NT2/D1 (cell line): ENCODE data around the gene AHNAK2.
"Not testable (repeated sequence)": the region's sequence is repeated elsewhere in the genome, so short reads cannot be mapped to it uniquely, and the experiment has no call there.

Experiments used
- DNase-seq: peaks from one replicate; pipeline ENCODE4 v3.0.0-alpha.2; 2011; ENCODE audit warnings: low read depth, low spot score
- H3K27me3 ChIP-seq: 2 replicates; pipeline ENCODE4 v1.6.0; 2011; ENCODE audit warnings: mild to moderate bottlenecking; ENCODE audit not compliant: insufficient read length, insufficient read depth
- H3K36me3 ChIP-seq: 2 replicates; pipeline ENCODE4 v1.6.1; 2011; ENCODE audit warnings: mild to moderate bottlenecking, low read length, mixed read lengths; ENCODE audit not compliant: insufficient read depth, insufficient read length
- H3K4me1 ChIP-seq: 2 replicates; pipeline ENCODE4 v1.5.1; 2011; ENCODE audit not compliant: insufficient read depth, insufficient read length
- H3K4me3 ChIP-seq: 2 replicates; pipeline ENCODE4 v1.5.1; 2011; ENCODE audit warnings: low read depth; ENCODE audit not compliant: insufficient read length
- H3K9ac ChIP-seq: 2 replicates; pipeline ENCODE4 v1.6.0; 2011; ENCODE audit warnings: low read depth; ENCODE audit not compliant: insufficient read length
- H3K9me3 ChIP-seq: 2 replicates; pipeline ENCODE4 v1.5.1; 2011; ENCODE audit warnings: mild to moderate bottlenecking, low read length; ENCODE audit not compliant: insufficient read depth
- SUZ12 ChIP-seq: IDR thresholded peaks from 2 replicates; pipeline ENCODE4 v1.6.1; 2011; ENCODE audit not compliant: insufficient read length, insufficient read depth; ENCODE audit errors: extremely low read depth
- YY1 ChIP-seq: IDR thresholded peaks from 2 replicates; pipeline ENCODE4 v1.6.1; 2011; ENCODE audit not compliant: insufficient read length, insufficient read depth
- ZNF274 ChIP-seq: IDR thresholded peaks from 2 replicates; pipeline ENCODE4 v1.6.1; 2011; ENCODE audit warnings: mild to moderate bottlenecking, low read depth, low read length

Gene AHNAK2

GRCh38 chr14:104953896-104954656 lies 24.1 kb downstream of the AHNAK2 start:
- Histone ChIP-seq H3K9ac (no peak overlapping the region), H3K27me3 (no peaks in the 10 kb centered on the region), H3K9me3 (no peaks in the 10 kb centered on the region), H3K4me3 (no peak overlapping the region), H3K36me3 (peaks cover 44% of the 10 kb centered on the region), H3K4me1 (no peaks in the 10 kb centered on the region)
- TF ChIP-seq ZNF274 = no peak
- TF ChIP-seq YY1 = no peak
- TF ChIP-seq SUZ12 = no peak
- no peak for DNase-seq

GRCh38 chr14:104953097-104953496 lies 25.1 kb downstream of the AHNAK2 start:
- Histone ChIP-seq H3K4me3 (no peak overlapping the region), H3K27me3 (no peaks in the 10 kb centered on the region), H3K4me1 (no peaks in the 10 kb centered on the region), H3K9me3 (no peaks in the 10 kb centered on the region), H3K36me3 (peaks cover 44% of the 10 kb centered on the region), H3K9ac (no peak overlapping the region)
- no peak for DNase-seq
- TF ChIP-seq ZNF274 (no peak), SUZ12 (no peak)

- not testable (repeated sequence) for DNase-seq, H3K4me3 ChIP-seq, H3K4me1 ChIP-seq, H3K9ac ChIP-seq, H3K9me3 ChIP-seq, H3K27me3 ChIP-seq
- H3K36me3 ChIP-seq = peaks cover 39% of the 10 kb centered on the region
Measured at GRCh38 chr14:104951863-104952657, 26.1 kb downstream of the AHNAK2 start.

GRCh38 chr14:104950701-104951100 lies 27.5 kb downstream of the AHNAK2 start:
- not testable (repeated sequence) for DNase-seq, H3K27me3 ChIP-seq, H3K9ac ChIP-seq

GRCh38 chr14:104950021-104950420 lies 28.2 kb downstream of the AHNAK2 start:
- no peak for DNase-seq
- no peak for TF ChIP-seq SUZ12
- TF ChIP-seq YY1 = no peak
- TF ChIP-seq ZNF274 = no peak

More at GRCh38 chr14:104950701-104951100, 27.5 kb downstream of the AHNAK2 start:
- H3K4me1 ChIP-seq, H3K9me3 ChIP-seq, H3K4me3 ChIP-seq: not testable (repeated sequence)
- H3K36me3 ChIP-seq = peaks cover 26% of the 10 kb centered on the region

GRCh38 chr14:104949406-104949955 lies 28.7 kb downstream of the AHNAK2 start:
- DNase-seq, H3K9me3 ChIP-seq, H3K4me3 ChIP-seq, H3K4me1 ChIP-seq, H3K27me3 ChIP-seq, H3K9ac ChIP-seq: not testable (repeated sequence)
- peaks cover 13% of the 10 kb centered on the region for H3K36me3 ChIP-seq

More at GRCh38 chr14:104950021-104950420, 28.2 kb downstream of the AHNAK2 start:
- Histone ChIP-seq H3K36me3 (peaks cover 19% of the 10 kb centered on the region), H3K27me3 (no peaks in the 10 kb centered on the region), H3K4me1 (no peaks in the 10 kb centered on the region), H3K4me3 (no peak overlapping the region), H3K9ac (no peak overlapping the region), H3K9me3 (no peaks in the 10 kb centered on the region)

GRCh38 chr14:104948736-104949031 lies 29.5 kb downstream of the AHNAK2 start:
- Histone ChIP-seq H3K27me3 (no peaks in the 10 kb centered on the region), H3K36me3 (peaks cover 8% of the 10 kb centered on the region), H3K9me3 (no peaks in the 10 kb centered on the region), H3K9ac (no peak overlapping the region), H3K4me1 (no peaks in the 10 kb centered on the region), H3K4me3 (no peak overlapping the region)
- DNase-seq = no peak
- no peak for TF ChIP-seq SUZ12
- no peak for TF ChIP-seq YY1
- no peak for TF ChIP-seq ZNF274

- H3K4me1 ChIP-seq, H3K27me3 ChIP-seq, H3K4me3 ChIP-seq, H3K36me3 ChIP-seq, DNase-seq, H3K9me3 ChIP-seq, H3K9ac ChIP-seq: not testable (repeated sequence)
Measured at GRCh38 chr14:104947881-104948735, 30.1 kb downstream of the AHNAK2 start.

- not testable (repeated sequence) for H3K36me3 ChIP-seq, DNase-seq, H3K9ac ChIP-seq, H3K27me3 ChIP-seq, H3K4me3 ChIP-seq, H3K4me1 ChIP-seq, H3K9me3 ChIP-seq
Measured at GRCh38 chr14:104947201-104947600, 31.0 kb downstream of the AHNAK2 start.
